IMR-90 (cell line): Measurements from ENCODE around the gene ZNF48.

Source experiments
- CEBPB ChIP-seq: IDR thresholded peaks from 2 replicates; pipeline ENCODE4 v1.6.1; 2012; ENCODE audit warnings: low read depth, low read length, improper control_type of control experiment
- POLR2A ChIP-seq: IDR thresholded peaks from 2 replicates; pipeline ENCODE4 v1.6.1; 2012; ENCODE audit warnings: mild to moderate bottlenecking, low read depth, low read length
- RCOR1 ChIP-seq: IDR thresholded peaks from 2 replicates; pipeline ENCODE4 v1.6.1; 2012; ENCODE audit warnings: mild to moderate bottlenecking, low read length, improper control_type of control experiment; ENCODE audit not compliant: insufficient replicate concordance
- RFX5 ChIP-seq: IDR thresholded peaks from 2 replicates; pipeline ENCODE4 v1.8.0; 2012; ENCODE audit warnings: low read depth, mild to moderate bottlenecking, low read length, moderate library complexity
- SMC3 ChIP-seq: fragments of 150-350 bp; IDR thresholded peaks from 2 replicates; pipeline ENCODE4 v1.6.1; 2016; ENCODE audit warnings: low read depth, mild to moderate bottlenecking, antibody characterized with exemption, low read length, moderate library complexity
- TF ChIP-seq, protein P1 (sequence below): fragments of 150-350 bp; IDR thresholded peaks from 2 replicates; pipeline ENCODE4 v1.6.1; 2016; ENCODE audit warnings: low read depth, mild to moderate bottlenecking, low read length, moderate library complexity, borderline replicate concordance
- TF ChIP-seq, protein P2 (sequence below): conservative IDR thresholded peaks from 2 replicates; pipeline ENCODE4 v1.5.1; 2012; ENCODE audit warnings: mild to moderate bottlenecking, low read depth, low read length, improper control_type of control experiment

DNA sequence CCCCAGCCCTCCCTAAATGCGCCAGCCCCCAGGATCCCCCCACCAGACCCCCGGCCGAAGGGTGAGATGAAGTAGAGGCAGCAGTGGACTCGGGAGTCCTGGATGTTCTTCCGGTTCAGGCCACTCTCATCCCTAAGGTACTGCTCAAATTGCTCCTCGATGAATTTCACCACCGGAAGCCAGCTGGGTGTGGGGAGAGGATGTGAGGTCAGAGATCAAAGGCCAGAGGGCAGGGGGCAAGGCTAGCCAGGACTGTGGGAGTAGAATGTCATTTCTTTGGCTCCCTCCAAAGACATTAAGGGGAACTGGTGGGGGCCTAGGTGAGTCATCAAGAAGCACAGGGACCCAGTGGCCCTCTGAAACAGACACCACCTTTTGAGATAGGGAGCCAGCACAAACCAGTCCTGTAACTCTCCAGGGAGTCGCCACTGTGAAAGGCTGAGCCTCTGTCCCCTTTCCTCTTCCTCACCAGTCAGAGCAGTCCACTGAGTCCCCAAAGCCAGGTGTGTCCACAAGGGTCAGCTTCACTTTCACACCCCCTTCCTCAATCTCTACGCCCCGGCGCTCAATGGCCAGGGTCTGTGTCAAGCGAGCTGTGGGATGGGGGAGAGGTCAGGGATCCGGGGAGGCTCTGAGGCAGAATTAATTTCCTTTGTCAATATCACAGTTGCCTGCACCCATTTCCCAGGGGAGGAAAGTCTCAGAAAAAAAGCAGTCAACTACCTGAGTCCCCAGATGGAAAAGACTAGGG is 13.8 kb upstream of the ZNF48 start:
- TF ChIP-seq, protein P1, sequence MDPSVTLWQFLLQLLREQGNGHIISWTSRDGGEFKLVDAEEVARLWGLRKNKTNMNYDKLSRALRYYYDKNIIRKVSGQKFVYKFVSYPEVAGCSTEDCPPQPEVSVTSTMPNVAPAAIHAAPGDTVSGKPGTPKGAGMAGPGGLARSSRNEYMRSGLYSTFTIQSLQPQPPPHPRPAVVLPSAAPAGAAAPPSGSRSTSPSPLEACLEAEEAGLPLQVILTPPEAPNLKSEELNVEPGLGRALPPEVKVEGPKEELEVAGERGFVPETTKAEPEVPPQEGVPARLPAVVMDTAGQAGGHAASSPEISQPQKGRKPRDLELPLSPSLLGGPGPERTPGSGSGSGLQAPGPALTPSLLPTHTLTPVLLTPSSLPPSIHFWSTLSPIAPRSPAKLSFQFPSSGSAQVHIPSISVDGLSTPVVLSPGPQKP, result no peak
- TF ChIP-seq, protein P2, sequence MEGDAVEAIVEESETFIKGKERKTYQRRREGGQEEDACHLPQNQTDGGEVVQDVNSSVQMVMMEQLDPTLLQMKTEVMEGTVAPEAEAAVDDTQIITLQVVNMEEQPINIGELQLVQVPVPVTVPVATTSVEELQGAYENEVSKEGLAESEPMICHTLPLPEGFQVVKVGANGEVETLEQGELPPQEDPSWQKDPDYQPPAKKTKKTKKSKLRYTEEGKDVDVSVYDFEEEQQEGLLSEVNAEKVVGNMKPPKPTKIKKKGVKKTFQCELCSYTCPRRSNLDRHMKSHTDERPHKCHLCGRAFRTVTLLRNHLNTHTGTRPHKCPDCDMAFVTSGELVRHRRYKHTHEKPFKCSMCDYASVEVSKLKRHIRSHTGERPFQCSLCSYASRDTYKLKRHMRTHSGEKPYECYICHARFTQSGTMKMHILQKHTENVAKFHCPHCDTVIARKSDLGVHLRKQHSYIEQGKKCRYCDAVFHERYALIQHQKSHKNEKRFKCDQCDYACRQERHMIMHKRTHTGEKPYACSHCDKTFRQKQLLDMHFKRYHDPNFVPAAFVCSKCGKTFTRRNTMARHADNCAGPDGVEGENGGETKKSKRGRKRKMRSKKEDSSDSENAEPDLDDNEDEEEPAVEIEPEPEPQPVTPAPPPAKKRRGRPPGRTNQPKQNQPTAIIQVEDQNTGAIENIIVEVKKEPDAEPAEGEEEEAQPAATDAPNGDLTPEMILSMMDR, result no peak
- TF ChIP-seq RFX5, result no peak
- no peak for TF ChIP-seq SMC3
- no peak for TF ChIP-seq RCOR1
- no peak for TF ChIP-seq POLR2A
- no peak for TF ChIP-seq CEBPB
